K562 (cell line): Measurements from ENCODE around the gene CDCP1. TPM values are rescaled to one million over a fixed set of nuclear protein-coding genes. Genes with fewer than 3 reads are reported as not detected.
A peak's percentile ranks its signal among the peaks of the same experiment; 100 is the strongest.

Experiments
- CBX5 ChIP-seq: IDR thresholded peaks from 2 replicates; pipeline ENCODE4 v1.6.1; 2014; ENCODE audit warnings: low read depth, borderline replicate concordance
- CCAR2 ChIP-seq: fragments of 200-400 bp; formaldehyde crosslinking; IDR thresholded peaks from 2 replicates; pipeline ENCODE4 v1.6.1; 2017; ENCODE audit warnings: mild to moderate bottlenecking, low read depth, low read length
- DDX20 ChIP-seq: fragments of 450-650 bp; IDR thresholded peaks from 2 replicates; pipeline ENCODE4 v1.6.1; 2016; ENCODE audit warnings: missing genetic modification characterization, low read depth, mild to moderate bottlenecking, missing compliant biosample characterization, moderate library complexity
- E2F1 ChIP-seq: sonication (generic); formaldehyde crosslinking; IDR thresholded peaks from 2 replicates; pipeline ENCODE4 v1.8.1; 2023; ENCODE audit warnings: mild to moderate bottlenecking, missing genetic modification reagents, moderate library complexity
- ESRRB ChIP-seq: fragments of 250-450 bp; sonication (Bioruptor Pico); IDR thresholded peaks from 2 replicates; pipeline ENCODE4 v1.5.0; 2020; ENCODE audit warnings: mild to moderate bottlenecking, moderate library complexity, borderline replicate concordance
- GATA2 ChIP-seq: sonication (generic); formaldehyde crosslinking; IDR thresholded peaks from 2 replicates; pipeline ENCODE4 v1.4.0; 2020; ENCODE audit warnings: mild to moderate bottlenecking, missing genetic modification reagents
- ILK ChIP-seq: fragments of 450-650 bp; IDR thresholded peaks from 2 replicates; pipeline ENCODE4 v1.6.1; 2016; ENCODE audit warnings: missing genetic modification characterization, low read depth, mild to moderate bottlenecking, missing compliant biosample characterization, moderate library complexity, borderline replicate concordance
- KDM2B ChIP-seq: fragments of 250-450 bp; sonication (Bioruptor Pico); IDR thresholded peaks from 2 replicates; pipeline ENCODE4 v1.8.0; 2021; ENCODE audit warnings: mild to moderate bottlenecking, moderate library complexity
- PHB2 ChIP-seq: fragments of 450-650 bp; IDR thresholded peaks from 2 replicates; pipeline ENCODE4 v1.6.1; 2017; ENCODE audit warnings: low read depth
- TCFL5 ChIP-seq: fragments of 250-450 bp; sonication (Bioruptor Pico); conservative IDR thresholded peaks from 2 replicates; pipeline ENCODE4 v1.6.1; 2021; ENCODE audit warnings: mild to moderate bottlenecking, moderate library complexity, matching md5 sums
- ZBTB33 ChIP-seq: sonication (generic); formaldehyde crosslinking; IDR thresholded peaks from 2 replicates; pipeline ENCODE4 v1.8.1; 2023; ENCODE audit warnings: mild to moderate bottlenecking, missing genetic modification reagents
- ZBTB7A ChIP-seq: IDR thresholded peaks from 2 replicates; pipeline ENCODE4 v1.6.1; 2011; ENCODE audit warnings: low read depth, mild to moderate bottlenecking, low read length, moderate library complexity, borderline replicate concordance; ENCODE audit not compliant: control insufficient read depth
- ZNF311 ChIP-seq: fragments of 250-450 bp; sonication (Bioruptor Pico); IDR thresholded peaks from 2 replicates; pipeline ENCODE4 v1.4.0; 2020; ENCODE audit warnings: mild to moderate bottlenecking, moderate library complexity
- ZNF830 ChIP-seq: fragments of 250-450 bp; sonication (Bioruptor Pico); IDR thresholded peaks from 2 replicates; pipeline ENCODE4 v1.5.0; 2021; ENCODE audit warnings: mild to moderate bottlenecking
- polyA plus RNA-seq, 8 experiments: library from polyadenylated mRNA; depleted of rRNA in 4 of 8; stranded (reverse) in 5 of 8; unstranded in 3 of 8; fragments of >200 nt; fragmentation: Nextera tagmentation in 2 of 8; fragmentation: Illumina TruSeq in 1 of 8; extraction: Ambion mirVana in 2 of 8; extraction: Trizol in 1 of 8; gene quantifications; 2 replicates each; pipeline versions ENCODE4 v1.2.1 to v1.2.3, GENCODE V29; 2011 to 2014; ENCODE audit warnings: inconsistent platforms in 1 of 8, missing spikeins in 1 of 8
- total RNA-seq, 7 experiments: library from RNA; depleted of rRNA in 6 of 7; stranded (reverse); fragments of >200 nt in 6 of 7; fragmentation: Illumina TruSeq in 2 of 7; extraction: Trizol in 2 of 7; gene quantifications; 2 replicates each; pipeline versions ENCODE4 v1.2.1 to v1.2.3, GENCODE V29; 2011 to 2021; ENCODE audit warnings: low replicate concordance in 1 of 7
- TF ChIP-seq, protein P1 (sequence below): fragments of 450-650 bp; IDR thresholded peaks from 2 replicates; pipeline ENCODE4 v1.6.1; 2016; ENCODE audit warnings: borderline replicate concordance
- TF ChIP-seq, protein P2 (sequence below): fragments of 450-650 bp; IDR thresholded peaks from 2 replicates; pipeline ENCODE4 v1.6.1; 2016; ENCODE audit warnings: antibody characterized with exemption

The CDCP1 gene
- total and polyA plus RNA-seq, 9 of the 15 experiments (the other 6 are each of a cell fraction or from before 2014, with no cell fraction given): 3.9 to 16.4 (median 5.2) TPM

GRCh38 chr3:45071075-45071474 lies 75.1 kb downstream of the CDCP1 start (continued):
- TF ChIP-seq PHB2 (no peak), CBX5 (no peak), ILK (no peak), E2F1 (CRISPR knock-in tag) (peak; percentile 18; the same call in 1 of the 2 replicates), ZBTB7A (no peak), KDM2B (no peak), ZNF311 (CRISPR knock-in tag) (no peak), TCFL5 (CRISPR knock-in tag) (no peak), ESRRB (CRISPR knock-in tag) (no peak), ZNF830 (no peak), CCAR2 (no peak), ZBTB33 (CRISPR knock-in tag) (no peak), GATA2 (CRISPR knock-in tag) (no peak), DDX20 (tag) (no peak)
- TF ChIP-seq, protein P1, sequence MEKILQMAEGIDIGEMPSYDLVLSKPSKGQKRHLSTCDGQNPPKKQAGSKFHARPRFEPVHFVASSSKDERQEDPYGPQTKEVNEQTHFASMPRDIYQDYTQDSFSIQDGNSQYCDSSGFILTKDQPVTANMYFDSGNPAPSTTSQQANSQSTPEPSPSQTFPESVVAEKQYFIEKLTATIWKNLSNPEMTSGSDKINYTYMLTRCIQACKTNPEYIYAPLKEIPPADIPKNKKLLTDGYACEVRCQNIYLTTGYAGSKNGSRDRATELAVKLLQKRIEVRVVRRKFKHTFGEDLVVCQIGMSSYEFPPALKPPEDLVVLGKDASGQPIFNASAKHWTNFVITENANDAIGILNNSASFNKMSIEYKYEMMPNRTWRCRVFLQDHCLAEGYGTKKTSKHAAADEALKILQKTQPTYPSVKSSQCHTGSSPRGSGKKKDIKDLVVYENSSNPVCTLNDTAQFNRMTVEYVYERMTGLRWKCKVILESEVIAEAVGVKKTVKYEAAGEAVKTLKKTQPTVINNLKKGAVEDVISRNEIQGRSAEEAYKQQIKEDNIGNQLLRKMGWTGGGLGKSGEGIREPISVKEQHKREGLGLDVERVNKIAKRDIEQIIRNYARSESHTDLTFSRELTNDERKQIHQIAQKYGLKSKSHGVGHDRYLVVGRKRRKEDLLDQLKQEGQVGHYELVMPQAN: no peak
- TF ChIP-seq, protein P2, sequence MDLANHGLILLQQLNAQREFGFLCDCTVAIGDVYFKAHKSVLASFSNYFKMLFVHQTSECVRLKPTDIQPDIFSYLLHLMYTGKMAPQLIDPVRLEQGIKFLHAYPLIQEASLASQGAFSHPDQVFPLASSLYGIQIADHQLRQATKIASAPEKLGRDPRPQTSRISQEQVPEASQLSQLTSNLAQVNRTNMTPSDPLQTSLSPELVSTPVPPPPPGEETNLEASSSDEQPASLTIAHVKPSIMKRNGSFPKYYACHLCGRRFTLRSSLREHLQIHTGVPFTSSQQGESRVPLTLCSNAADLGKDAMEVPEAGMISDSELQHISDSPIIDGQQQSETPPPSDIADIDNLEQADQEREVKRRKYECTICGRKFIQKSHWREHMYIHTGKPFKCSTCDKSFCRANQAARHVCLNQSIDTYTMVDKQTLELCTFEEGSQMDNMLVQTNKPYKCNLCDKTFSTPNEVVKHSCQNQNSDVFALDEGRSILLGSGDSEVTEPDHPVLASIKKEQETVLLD: no peak
